Trophoblast cell (in vitro differentiated cells and primary cell): ENCODE results near the gene LPCAT1.

Experiments used
- DNase-seq, 2 donors: peaks; one replicate each; pipeline ENCODE4 v3.0.0-alpha.2; 2016
- H2AFZ ChIP-seq: 2 replicates; pipeline ENCODE4 v1.6.1; 2013; ENCODE audit warnings: low read length, moderate library complexity, mild to moderate bottlenecking; ENCODE audit not compliant: insufficient read depth, poor library complexity
- H2AK5ac ChIP-seq: 2 replicates; pipeline ENCODE4 v1.6.1; 2013; ENCODE audit warnings: mild to moderate bottlenecking, low read length
- H2BK120ac ChIP-seq: 2 replicates; pipeline ENCODE4 v1.6.1; 2013; ENCODE audit warnings: low read length, mild to moderate bottlenecking, moderate library complexity; ENCODE audit not compliant: insufficient read depth, poor library complexity
- H2BK12ac ChIP-seq: 2 replicates; pipeline ENCODE4 v1.6.1; 2013; ENCODE audit warnings: mild to moderate bottlenecking, low read length, moderate library complexity
- H2BK5ac ChIP-seq: 2 replicates; pipeline ENCODE4 v1.6.1; 2013; ENCODE audit warnings: low read length, low read depth, moderate library complexity, mild to moderate bottlenecking; ENCODE audit not compliant: poor library complexity
- H3K14ac ChIP-seq: 2 replicates; pipeline ENCODE4 v1.6.1; 2013; ENCODE audit warnings: mild to moderate bottlenecking, low read length
- H3K18ac ChIP-seq: 2 replicates; pipeline ENCODE4 v1.6.1; 2013; ENCODE audit warnings: mild to moderate bottlenecking, low read length
- H3K23ac ChIP-seq: 2 replicates; pipeline ENCODE4 v1.6.1; 2013; ENCODE audit warnings: low read length
- H3K27ac ChIP-seq: 2 replicates; pipeline ENCODE4 v1.5.1; 2013; ENCODE audit warnings: low read depth, mild to moderate bottlenecking, inconsistent platforms, low read length, moderate library complexity
- H3K27me3 ChIP-seq: 2 replicates; pipeline ENCODE4 v1.6.1; 2013; ENCODE audit warnings: inconsistent platforms, mild to moderate bottlenecking, low read length, moderate library complexity; ENCODE audit not compliant: insufficient read depth
- H3K36me3 ChIP-seq, 2 experiments: 1 replicate in 1 of 2; 2 replicates in 1 of 2; pipeline ENCODE4 v1.6.1; 2013; ENCODE audit warnings: low read length in 2 of 2, mild to moderate bottlenecking in 2 of 2, moderate library complexity in 1 of 2; ENCODE audit not compliant: insufficient read depth in 2 of 2, control insufficient read depth in 1 of 2
- H3K4ac ChIP-seq: 2 replicates; pipeline ENCODE4 v1.6.1; 2013; ENCODE audit warnings: low read depth, mild to moderate bottlenecking, low read length, moderate library complexity
- H3K4me1 ChIP-seq, 2 experiments: 1 replicate in 1 of 2; 2 replicates in 1 of 2; pipeline ENCODE4 v1.6.1; 2013; ENCODE audit warnings: low read length in 2 of 2, mild to moderate bottlenecking in 2 of 2, moderate library complexity in 1 of 2; ENCODE audit not compliant: insufficient read depth in 2 of 2, control insufficient read depth in 1 of 2
- H3K4me2 ChIP-seq: 2 replicates; pipeline ENCODE4 v1.6.1; 2013; ENCODE audit warnings: inconsistent platforms, mild to moderate bottlenecking, low read length, moderate library complexity
- H3K4me3 ChIP-seq: 2 replicates; pipeline ENCODE4 v1.5.1; 2013; ENCODE audit warnings: mild to moderate bottlenecking, low read depth, low read length, inconsistent platforms
- H3K79me1 ChIP-seq: one replicate; pipeline ENCODE4 v1.6.1; 2013; ENCODE audit warnings: low read length
- H3K79me2 ChIP-seq: 2 replicates; pipeline ENCODE4 v1.6.1; 2013; ENCODE audit warnings: low read length, mild to moderate bottlenecking; ENCODE audit not compliant: control insufficient read depth, insufficient read depth, poor library complexity
- H3K9ac ChIP-seq: 2 replicates; pipeline ENCODE4 v1.6.1; 2013; ENCODE audit warnings: mild to moderate bottlenecking, low read length
- H3K9me3 ChIP-seq: 2 replicates; pipeline ENCODE4 v1.6.1; 2013; ENCODE audit warnings: low read depth, mild to moderate bottlenecking, control low read depth, inconsistent platforms, low read length; ENCODE audit not compliant: insufficient read depth
- H4K12ac ChIP-seq: 2 replicates; pipeline ENCODE4 v1.6.1; 2013; ENCODE audit warnings: low read depth, mild to moderate bottlenecking, low read length, moderate library complexity
- H4K8ac ChIP-seq: 2 replicates; pipeline ENCODE4 v1.6.1; 2013; ENCODE audit warnings: low read depth, mild to moderate bottlenecking, low read length, moderate library complexity
- H4K91ac ChIP-seq: one replicate; pipeline ENCODE4 v1.6.1; 2013; ENCODE audit warnings: low read depth, mild to moderate bottlenecking, low read length, moderate library complexity
- WGBS: extraction: QIAGEN DNeasy Blood & Tissue Kit; methylation state at CpG from one replicate; pipeline ENCODE4 v1.1.7; 2013; ENCODE audit warnings: missing lambda C conversion rate; ENCODE audit not compliant: insufficient read length, insufficient coverage; ENCODE audit errors: extremely low coverage; 5-methylcytosine and 5-hydroxymethylcytosine counted together

The LPCAT1 gene

DNA sequence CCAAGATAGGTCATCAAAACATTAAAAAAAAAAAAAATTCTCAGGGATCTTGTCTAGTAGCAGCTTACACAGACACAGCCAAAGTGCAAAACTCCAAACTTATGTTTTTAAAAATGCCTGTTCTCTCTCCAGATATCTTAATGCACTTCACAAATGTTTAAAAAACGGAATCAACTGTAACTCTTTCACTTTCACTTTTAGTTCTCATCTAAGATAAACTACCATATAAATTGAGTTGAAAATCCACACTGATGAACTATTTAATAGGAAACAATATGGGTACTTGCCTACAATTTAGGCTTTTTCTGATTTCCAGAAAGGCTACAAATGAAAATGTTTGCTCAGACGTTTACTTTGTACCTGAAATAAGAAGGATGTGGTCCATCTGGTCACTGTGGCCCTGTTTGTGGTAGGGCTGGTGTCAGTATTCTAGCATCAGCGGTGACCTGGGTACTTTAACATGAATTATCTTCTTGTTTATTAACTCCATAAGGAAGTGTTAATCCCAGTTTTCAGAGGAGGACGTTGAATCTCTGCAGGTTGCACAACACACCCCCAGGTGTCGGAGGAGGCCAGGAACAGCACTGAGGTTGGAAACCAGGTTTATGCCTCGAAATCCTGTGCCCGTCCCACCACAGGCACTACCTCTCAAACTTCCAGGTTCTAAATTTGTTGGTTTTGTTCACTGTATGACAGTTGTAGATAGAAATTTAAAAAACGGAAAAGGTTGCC is 13.3 kb upstream of the LPCAT1 start:
- Histone ChIP-seq H3K79me2 (no peaks in the 10 kb centered on the region), H3K79me1 (no peaks in the 10 kb centered on the region), H3K4me3 (no peak overlapping the region), H3K27me3 (no peaks in the 10 kb centered on the region), H2BK120ac (no peak overlapping the region), H3K18ac (no peak overlapping the region), H2BK5ac (no peak overlapping the region), H3K9ac (no peak overlapping the region), H4K91ac (no peak overlapping the region), H2BK12ac (no peak overlapping the region), H3K14ac (no peak overlapping the region), H3K4me1 (peaks cover 3 to 4% of the 10 kb centered on the region in 2 experiments), H2AK5ac (no peak overlapping the region), H3K27ac (no peak overlapping the region), H3K4me2 (no peak overlapping the region), H3K4ac (no peak overlapping the region), H4K12ac (no peak overlapping the region), H4K8ac (no peak overlapping the region), H3K36me3 (no peaks in the 10 kb centered on the region), H3K23ac (no peak overlapping the region), H2AFZ (no peak overlapping the region), H3K9me3 (peaks cover 5% of the 10 kb centered on the region)
- peak in 1 of 2 donors; percentile 49 for DNase-seq
- no CpG with 5 or more reads among the region's 8 CpGs for WGBS

DNA sequence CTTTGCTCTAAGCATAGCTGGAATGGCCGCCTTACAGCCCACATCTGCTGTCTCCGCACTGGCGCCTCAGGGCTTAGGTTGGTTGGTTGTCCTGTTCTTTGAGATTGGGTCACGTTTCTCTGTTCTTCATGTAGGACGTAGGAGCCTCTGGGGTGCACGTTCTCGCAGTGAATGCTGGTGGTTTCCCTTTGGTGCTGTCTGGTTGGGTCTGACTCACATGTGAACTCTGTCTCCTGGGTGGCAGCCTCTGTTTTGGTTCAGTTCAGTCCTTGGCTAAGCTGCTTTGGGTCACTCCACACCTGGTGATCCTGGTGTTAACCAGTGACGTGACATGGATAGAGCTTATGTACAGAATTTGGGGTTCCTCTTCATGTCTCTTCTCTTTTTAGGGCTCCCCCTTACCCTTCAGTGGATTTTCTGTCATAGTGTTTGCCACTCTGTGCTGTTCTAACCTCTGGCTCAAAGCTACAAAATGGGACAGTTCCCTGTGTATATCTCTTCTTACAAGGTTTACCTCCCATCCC is 12.6 kb upstream of the LPCAT1 start:
- Histone ChIP-seq H3K4me2 (no peak overlapping the region), H3K14ac (no peak overlapping the region)

DNA sequence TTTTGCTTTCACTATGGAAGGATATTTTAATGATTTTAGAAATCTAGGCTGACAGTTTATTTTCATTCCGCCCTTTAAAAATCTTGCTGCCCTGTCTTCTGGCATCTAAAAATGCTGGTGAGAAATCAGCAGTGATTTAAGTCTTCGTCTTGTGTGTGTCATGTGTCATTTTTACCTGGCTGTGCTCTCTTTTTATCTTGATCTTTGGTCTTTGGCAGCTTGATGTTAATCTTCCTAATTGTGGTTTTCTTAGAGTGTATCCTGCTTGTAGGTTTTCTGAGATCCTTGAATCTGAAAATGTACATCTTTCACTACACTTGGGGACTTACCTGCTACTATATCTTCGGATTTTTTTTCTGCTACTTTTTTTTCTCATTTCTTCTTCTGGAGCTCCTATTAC is 11.9 kb upstream of the LPCAT1 start:
- no CpG with 5 or more reads among the region's 3 CpGs for WGBS
- no peaks in the 10 kb centered on the region for H3K36me3 ChIP-seq
- no peak overlapping the region for H2AK5ac ChIP-seq
- H3K23ac ChIP-seq, result no peak overlapping the region
- DNase-seq, result peak in 1 of 2 donors; percentile 81
- no peak overlapping the region for H3K27ac ChIP-seq
- H4K91ac ChIP-seq, result no peak overlapping the region
- H4K12ac ChIP-seq, result no peak overlapping the region
- H3K79me2 ChIP-seq, result no peaks in the 10 kb centered on the region
- H3K27me3 ChIP-seq, result no peaks in the 10 kb centered on the region
- H2BK5ac ChIP-seq, result no peak overlapping the region
- no peak overlapping the region for H4K8ac ChIP-seq
- no peak overlapping the region for H3K14ac ChIP-seq
- H3K4me2 ChIP-seq, result no peak overlapping the region
- peaks cover 3 to 4% of the 10 kb centered on the region in 2 experiments for H3K4me1 ChIP-seq
- no peak overlapping the region for H3K18ac ChIP-seq
- no peak overlapping the region for H2BK120ac ChIP-seq
- H3K4ac ChIP-seq, result no peak overlapping the region
- no peak overlapping the region for H2BK12ac ChIP-seq
- no peaks in the 10 kb centered on the region for H3K79me1 ChIP-seq
- H3K9me3 ChIP-seq, result peaks cover 5% of the 10 kb centered on the region
- no peak overlapping the region for H2AFZ ChIP-seq
- H3K9ac ChIP-seq, result no peak overlapping the region
- H3K4me3 ChIP-seq, result no peak overlapping the region

More for the DNA sequence above, 12.6 kb upstream of the LPCAT1 start:
- H2BK120ac ChIP-seq, result no peak overlapping the region
- H3K9me3 ChIP-seq, result peaks cover 5% of the 10 kb centered on the region
- H2BK12ac ChIP-seq, result no peak overlapping the region
- H3K79me1 ChIP-seq, result no peaks in the 10 kb centered on the region
- no peak overlapping the region for H3K4ac ChIP-seq
- no peak overlapping the region for H3K23ac ChIP-seq
- no peak overlapping the region for H3K18ac ChIP-seq
- H3K79me2 ChIP-seq, result no peaks in the 10 kb centered on the region
- no CpG with 5 or more reads among the region's 8 CpGs for WGBS
- no peaks in the 10 kb centered on the region for H3K36me3 ChIP-seq
- peaks cover 3 to 4% of the 10 kb centered on the region in 2 experiments for H3K4me1 ChIP-seq
- no peak overlapping the region for H2BK5ac ChIP-seq
- H3K27ac ChIP-seq, result no peak overlapping the region
- H3K27me3 ChIP-seq, result no peaks in the 10 kb centered on the region
- H4K12ac ChIP-seq, result no peak overlapping the region
- H2AK5ac ChIP-seq, result no peak overlapping the region
- peak; percentile 86 to 95 for DNase-seq
- H4K91ac ChIP-seq, result no peak overlapping the region
- H2AFZ ChIP-seq, result no peak overlapping the region
- no peak overlapping the region for H4K8ac ChIP-seq
- no peak overlapping the region for H3K9ac ChIP-seq
- H3K4me3 ChIP-seq, result no peak overlapping the region

DNA sequence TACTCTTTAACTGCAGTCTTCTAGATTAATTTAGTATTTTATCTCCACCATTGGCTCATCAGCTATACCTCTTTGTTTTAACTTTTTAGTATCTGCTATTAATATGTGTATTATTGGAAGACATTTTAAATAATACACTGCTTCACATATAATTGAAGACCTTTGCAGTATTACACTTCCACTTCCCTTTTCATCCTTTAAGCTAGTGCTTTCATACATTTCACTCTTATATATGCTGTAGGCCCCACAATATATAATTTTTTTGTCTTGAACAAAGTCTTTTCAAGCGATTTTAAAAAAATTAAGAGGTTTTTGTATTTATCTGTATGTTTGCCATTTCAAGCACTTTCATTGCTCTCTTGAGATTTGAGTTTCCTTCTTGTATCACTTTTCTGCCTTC is 8.6 kb upstream of the LPCAT1 start:
- H3K4me1 ChIP-seq, result peaks cover 3 to 4% of the 10 kb centered on the region in 2 experiments
- H2BK12ac ChIP-seq, result no peak overlapping the region
- H3K9ac ChIP-seq, result no peak overlapping the region
- H2AK5ac ChIP-seq, result no peak overlapping the region
- no peak for DNase-seq
- H3K27me3 ChIP-seq, result no peaks in the 10 kb centered on the region
- no peaks in the 10 kb centered on the region for H3K36me3 ChIP-seq
- H2BK120ac ChIP-seq, result no peak overlapping the region
- no peaks in the 10 kb centered on the region for H3K79me2 ChIP-seq
- no peaks in the 10 kb centered on the region for H3K79me1 ChIP-seq
- H3K14ac ChIP-seq, result no peak overlapping the region
- H3K4me2 ChIP-seq, result no peak overlapping the region
- H2BK5ac ChIP-seq, result no peak overlapping the region
- H3K23ac ChIP-seq, result no peak overlapping the region
- no peak overlapping the region for H4K8ac ChIP-seq
- H3K4ac ChIP-seq, result no peak overlapping the region
- WGBS, result no CpG with 5 or more reads among the region's 1 CpG
- no peak overlapping the region for H4K12ac ChIP-seq
- H3K9me3 ChIP-seq, result no peaks in the 10 kb centered on the region
- no peak overlapping the region for H3K4me3 ChIP-seq
- no peak overlapping the region for H4K91ac ChIP-seq
- H2AFZ ChIP-seq, result no peak overlapping the region
- H3K27ac ChIP-seq, result no peak overlapping the region
- no peak overlapping the region for H3K18ac ChIP-seq
